Dermis microvascular lymphatic vessel endothelial cell (primary cell): ENCODE measurements around the gene DENND2C. TPM values are rescaled to one million over a fixed set of nuclear protein-coding genes. Genes with fewer than 3 reads are reported as not detected.

Experiments used
- DNase-seq, 2 donors: peaks; one replicate each; pipeline versions ENCODE4 v3.0.0 to v3.0.0-alpha.2; 2010; ENCODE audit warnings: low read depth in 2 of 2
- total RNA-seq: library from RNA; depleted of rRNA; stranded (reverse); fragments of >200 nt; gene quantifications from 2 replicates; pipeline ENCODE4 v1.2.1, GENCODE V29; 2014

Gene DENND2C
- total RNA-seq, 1 donor from 2014 or later, result 4.0 TPM

- DNase-seq, result no peak
Observed at GRCh38 chr1:114676115-114676514, 6.3 kb upstream of the DENND2C start.

DNA sequence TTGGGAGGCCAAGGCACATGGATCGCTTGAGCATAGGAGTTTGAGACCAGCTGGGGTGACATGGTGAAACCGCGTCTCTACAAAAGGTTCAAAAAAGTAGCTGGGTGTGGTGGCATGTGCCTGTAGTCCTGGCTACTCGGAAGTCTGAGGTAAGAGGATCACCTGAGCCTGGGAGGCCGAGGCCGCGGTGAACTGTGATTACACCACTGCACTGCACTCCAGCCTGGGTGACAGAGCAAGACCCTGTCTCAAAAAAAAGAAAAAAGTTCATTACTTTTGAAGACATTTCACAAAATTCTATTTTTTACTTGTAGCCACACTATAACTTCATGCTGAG, 2.1 kb upstream of the DENND2C start:
- no peak for DNase-seq

DNA sequence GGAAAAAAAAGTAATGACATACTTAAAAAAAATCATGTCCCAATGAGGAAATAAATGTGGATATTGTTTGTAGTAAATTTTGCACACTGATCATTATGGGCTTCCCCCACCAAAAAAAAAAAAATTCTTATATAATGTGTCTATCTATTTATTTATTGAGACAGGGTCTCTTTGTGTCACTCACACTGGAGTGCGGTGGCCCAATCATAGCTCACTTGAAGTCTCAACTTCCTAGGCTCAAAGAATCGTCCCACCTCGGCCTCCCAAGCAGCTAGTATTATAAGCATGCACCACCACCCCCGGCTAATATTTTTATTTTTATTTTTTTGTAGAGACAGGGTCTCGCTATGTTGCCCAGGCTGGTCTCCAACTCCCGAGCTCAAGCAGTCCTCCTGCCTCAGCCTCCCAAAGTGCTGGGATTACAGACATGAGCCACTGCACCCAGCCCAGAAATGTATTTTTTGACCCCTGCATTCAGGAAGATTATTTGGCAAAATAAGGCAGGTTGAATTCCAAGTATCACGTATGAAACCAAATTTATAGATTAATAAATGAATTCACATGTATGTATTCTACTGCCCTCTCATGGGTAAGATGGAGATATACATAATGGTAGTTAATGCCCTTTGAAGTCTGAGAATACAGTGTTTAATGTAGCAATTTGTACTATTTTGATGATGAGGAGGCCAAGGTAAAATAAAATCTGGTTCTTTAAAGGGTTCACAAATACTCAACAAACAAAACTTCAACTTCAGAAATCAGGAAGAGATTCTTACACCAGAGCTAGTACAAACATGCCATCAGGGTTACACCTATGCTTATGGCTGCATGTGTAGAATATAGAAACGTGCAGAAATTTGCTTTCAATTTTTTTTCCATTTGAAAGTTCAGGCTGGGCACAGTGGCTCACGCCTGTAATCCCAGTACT, 1.4 kb upstream of the DENND2C start:
- DNase-seq, result peak; percentile 21 to 23

- DNase-seq, result peak; percentile 60 to 90
Observed at GRCh38 chr1:114670083-114671010, 498 bp upstream of the DENND2C start.

GRCh38 chr1:114668784-114669561, 876 bp downstream of the DENND2C start:
- no peak for DNase-seq

GRCh38 chr1:114668373-114668772, 1.5 kb downstream of the DENND2C start:
- no peak for DNase-seq

DNA sequence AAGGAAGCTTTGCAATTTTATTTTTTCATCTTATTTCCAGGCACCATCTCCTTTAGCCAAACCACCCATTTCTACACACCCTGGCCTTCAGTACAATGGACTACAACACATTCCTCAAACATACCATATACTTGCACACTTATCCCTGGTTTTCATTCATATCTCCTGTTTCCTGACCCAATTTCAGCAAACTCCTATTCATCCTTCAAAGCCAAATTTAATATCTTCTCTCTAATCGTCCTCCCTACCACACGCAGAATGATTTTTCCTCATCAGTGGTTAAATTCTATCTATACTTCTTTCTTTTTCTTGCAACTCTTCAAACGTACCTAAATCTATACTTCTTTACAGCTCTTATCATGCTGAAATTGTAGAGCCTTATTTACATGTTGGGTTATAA, 2.9 kb downstream of the DENND2C start:
- DNase-seq, result no peak

GRCh38 chr1:114660238-114660637, 9.6 kb downstream of the DENND2C start:
- DNase-seq, result no peak

GRCh38 chr1:114651893-114652292, 18.0 kb downstream of the DENND2C start:
- no peak for DNase-seq

GRCh38 chr1:114648503-114648902, 21.3 kb downstream of the DENND2C start:
- no peak for DNase-seq

DNA sequence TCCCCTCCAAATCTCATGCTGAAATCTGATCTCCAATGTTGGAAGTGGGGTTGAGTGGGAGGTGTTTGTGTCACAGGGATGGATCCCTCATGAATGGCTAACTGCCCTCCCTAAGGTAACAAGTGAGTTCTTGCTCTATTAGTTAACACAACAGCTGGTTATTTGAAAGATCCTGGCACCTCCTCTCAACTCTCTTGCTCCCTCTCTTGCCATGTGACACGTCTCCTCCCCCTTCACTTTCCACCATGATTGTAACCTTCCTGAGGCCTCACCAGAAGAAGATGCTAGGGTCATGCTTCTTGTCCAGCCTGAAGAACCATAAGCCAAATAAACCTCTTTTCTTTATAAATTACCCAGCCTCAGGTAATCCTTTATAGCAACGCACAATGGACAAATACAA, 28.5 kb downstream of the DENND2C start:
- DNase-seq, result no peak

GRCh38 chr1:114638910-114639309, 30.9 kb downstream of the DENND2C start:
- DNase-seq, result no peak

- DNase-seq, result no peak
Observed at GRCh38 chr1:114632427-114632826, 37.4 kb downstream of the DENND2C start.

DNA sequence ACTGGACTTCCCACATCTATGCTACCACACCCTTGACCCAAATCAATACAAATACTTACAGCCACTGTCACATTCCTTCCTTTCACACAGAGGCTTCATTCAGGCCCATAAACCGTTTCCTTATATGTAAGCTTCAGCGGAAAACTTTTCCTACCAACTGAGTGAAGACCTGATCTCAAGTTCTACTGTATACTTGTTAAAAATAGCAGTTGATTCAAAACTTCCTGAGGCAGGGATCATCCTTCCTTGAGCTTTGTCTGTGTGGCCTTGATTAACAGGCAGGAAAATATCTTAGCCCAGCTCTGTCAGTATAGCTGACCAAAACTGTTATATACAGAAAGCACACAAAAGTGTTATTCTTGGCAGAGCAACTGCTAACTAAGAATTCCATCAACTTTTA, 42.7 kb downstream of the DENND2C start:
- DNase-seq, result peak in 1 of 2 donors; percentile 11

- no peak for DNase-seq
Observed at GRCh38 chr1:114623364-114623763, 46.5 kb downstream of the DENND2C start.

- no peak for DNase-seq
Observed at GRCh38 chr1:114620419-114620818, 49.4 kb downstream of the DENND2C start.

DNA sequence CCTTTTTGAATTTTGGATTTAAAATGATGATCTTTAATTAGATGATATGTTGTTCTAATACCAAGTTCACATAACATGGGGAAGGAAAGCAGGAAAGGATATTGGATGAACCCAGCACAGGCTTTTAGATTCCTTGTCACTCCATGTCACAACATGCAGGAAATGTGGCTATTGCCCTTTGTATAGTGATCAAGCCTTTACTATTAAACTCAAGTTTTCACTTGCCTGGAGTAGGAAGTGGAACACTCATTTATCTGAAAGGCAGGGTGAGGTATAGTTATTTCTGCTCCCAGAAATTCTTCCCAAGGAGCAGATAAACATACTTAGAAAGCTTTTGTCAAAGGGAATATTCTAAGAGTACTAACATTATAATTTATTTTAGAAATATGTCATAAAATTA, 51.2 kb downstream of the DENND2C start:
- no peak for DNase-seq

DNA sequence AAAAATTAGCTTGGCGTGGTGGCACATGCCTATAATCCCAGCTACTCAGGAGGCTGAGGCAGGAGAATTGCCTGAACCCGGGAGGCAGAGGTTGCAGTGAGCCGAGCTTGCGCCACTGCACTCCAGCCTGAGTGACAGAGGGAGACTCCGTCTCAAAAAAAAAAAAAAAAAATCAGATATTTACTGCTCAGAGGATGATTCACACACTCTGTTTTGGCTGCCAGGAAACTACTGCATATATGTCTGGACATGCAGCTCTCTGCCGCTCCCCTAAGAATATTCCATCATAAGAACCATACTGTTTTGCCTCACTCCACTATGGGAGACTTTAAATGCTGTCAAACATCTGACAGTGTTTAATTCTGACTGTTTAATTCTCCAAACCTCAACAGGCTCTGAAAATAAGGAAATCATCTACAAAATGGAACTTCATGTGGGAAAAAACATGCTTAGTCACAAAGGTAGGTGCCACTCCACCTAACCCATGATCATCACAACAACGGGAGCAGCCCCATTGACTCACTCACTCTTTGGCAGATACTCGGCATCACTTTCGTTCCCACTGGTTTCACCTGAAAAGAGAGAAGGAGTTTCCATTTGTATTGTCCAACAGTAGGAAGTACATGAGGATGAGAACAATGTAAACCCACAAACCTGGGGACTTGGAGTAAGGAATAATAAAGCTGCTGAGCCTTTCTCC, 59.2 kb downstream of the DENND2C start:
- peak in 1 of 2 donors; percentile 16 for DNase-seq

- DNase-seq, result no peak
Observed at GRCh38 chr1:114609826-114610225, 60.0 kb downstream of the DENND2C start.

GRCh38 chr1:114609026-114609425, 60.8 kb downstream of the DENND2C start:
- DNase-seq, result no peak

DNA sequence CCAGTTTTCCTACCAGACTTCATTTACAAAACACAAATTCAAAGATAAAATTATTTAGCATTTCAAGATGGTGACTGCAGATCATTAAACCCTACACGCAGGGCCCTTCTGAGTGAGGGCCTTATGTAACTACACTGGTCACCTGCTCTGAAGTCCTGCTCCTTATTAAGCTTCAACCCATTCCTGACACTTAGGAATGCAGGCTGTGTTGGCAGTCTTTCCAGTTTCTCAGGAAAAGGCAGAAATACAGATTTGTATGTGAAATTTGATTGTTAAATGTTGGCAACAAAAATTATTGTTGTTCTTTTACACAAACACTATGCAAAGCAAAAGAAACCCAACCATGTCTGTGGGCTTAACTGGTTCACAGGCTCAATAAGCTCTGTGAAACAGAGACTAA, 62.6 kb downstream of the DENND2C start:
- DNase-seq, result no peak
